Endothelial cell of hepatic sinusoid (primary cell): ENCODE measurements around the gene MYLK2.
"Not testable (repeated sequence)": the region's sequence is repeated elsewhere in the genome, so short reads cannot be mapped to it uniquely, and the experiment has no call there.

Experiments
- in situ Hi-C: cut with HindIII; loops from 2 replicates; pipeline ENCODE4 v1.10.0; 2017; ENCODE audit warnings: low sequenced_read_pairs

Gene MYLK2

DNA sequence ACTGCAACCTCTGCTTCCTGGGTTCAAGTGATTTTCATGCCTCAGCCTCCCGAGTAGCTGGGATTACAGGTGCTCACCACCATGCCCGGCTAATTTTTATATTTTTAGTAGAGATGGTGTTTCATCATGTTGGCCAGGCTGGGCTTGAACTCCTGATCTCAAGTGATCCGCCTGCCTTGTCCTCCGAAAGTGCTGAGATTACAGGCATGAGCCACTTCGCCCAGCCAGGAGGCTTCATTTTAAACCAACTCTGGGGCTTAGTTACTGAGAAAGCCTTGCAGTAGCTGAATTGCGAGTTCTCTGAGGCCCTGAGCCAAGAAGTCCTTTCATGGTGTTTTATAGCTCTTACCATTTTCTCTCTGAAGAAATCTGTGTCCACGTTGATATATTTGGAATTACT, 5.0 kb upstream of the MYLK2 start:
- in situ Hi-C loops = loop anchor here (5.0 to 10.0 kb wide), 2 partner anchors 108 to 401 kb away; no protein-coding TSS in a partner anchor

DNA sequence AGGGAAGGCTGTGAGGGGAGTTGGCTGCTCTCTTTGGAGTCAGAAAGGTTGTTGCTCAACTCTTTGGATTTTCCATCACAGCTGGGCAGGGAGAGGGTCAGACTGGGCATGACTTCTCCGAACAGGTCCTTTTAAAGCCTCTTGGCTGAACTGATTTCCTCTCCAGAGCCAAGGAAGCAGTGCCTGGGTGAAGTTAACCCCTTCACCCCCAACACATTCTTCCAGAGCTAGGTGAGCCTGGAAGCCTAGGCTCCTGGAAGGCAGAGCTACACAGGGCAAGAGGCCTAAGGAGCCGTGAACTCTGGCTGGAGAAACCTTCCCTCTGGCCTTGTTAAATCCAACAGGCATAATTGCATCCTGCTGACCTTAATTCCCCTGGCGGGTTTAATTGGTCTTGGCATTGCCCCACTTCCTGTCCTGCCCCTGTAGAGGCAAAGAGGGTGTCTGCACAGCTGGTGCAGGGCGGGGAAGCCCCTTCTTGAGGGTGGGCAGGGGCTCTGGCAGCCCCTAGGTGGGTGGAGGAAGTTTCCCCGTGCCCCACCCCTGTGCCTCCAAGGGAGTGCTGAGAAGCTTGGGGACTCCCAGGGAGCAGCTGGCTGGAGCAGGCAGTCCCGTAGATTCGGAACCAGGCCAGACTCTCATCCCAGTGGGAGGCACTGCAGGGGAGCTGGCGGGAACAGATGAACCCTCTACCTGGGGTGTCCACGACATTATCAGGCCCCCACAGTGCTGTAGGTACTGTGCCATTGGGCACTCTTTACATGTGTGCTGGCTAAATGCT, 3.6 kb upstream of the MYLK2 start:
- in situ Hi-C loops = loop anchor here (5.0 to 10.0 kb wide), 2 partner anchors 127 to 399 kb away; no protein-coding TSS in a partner anchor

DNA sequence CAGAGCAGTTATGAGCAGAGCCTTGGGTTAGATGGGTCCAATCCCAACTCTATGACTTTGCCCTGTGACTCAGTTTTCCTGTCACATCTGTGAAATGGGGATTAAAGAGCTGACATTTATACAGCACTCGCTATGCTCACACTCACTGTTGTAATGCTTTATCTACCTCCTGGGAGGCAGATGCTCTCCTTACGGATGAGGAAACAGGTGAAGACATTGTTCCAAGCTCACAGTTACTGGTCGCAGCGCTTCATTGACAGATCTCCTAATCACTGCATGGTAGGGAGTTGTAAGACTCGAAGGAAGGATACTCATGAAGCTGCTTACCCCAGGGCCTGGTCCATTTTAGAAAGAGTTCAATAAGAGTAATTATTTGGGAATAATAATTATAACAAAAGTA, 2.9 kb upstream of the MYLK2 start:
- in situ Hi-C loops = loop anchor here (5.0 to 10.0 kb wide), 2 partner anchors 126 to 399 kb away; no protein-coding TSS in a partner anchor

DNA sequence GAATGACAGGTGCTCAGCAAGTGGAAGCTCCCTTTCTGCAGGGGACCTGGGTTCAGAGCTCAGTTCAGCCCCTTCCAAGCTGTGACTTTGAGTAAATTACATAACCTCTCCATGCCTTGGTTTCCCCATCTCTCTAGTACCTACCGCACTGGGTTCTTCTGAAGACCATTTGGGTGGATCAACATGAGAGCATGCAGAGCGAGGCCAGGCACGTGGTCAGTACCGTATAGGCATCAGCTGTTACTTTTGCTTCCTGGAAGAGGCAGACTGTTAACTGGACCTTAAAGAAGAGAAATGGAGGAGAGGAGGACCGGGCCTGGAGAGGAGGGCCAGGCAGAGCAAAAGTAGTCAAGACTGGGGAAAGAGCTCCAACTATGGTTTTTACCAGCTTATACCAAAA, 1.7 kb upstream of the MYLK2 start:
- in situ Hi-C loops = loop anchor here (5.0 to 10.0 kb wide), 2 partner anchors 125 to 397 kb away; no protein-coding TSS in a partner anchor

DNA sequence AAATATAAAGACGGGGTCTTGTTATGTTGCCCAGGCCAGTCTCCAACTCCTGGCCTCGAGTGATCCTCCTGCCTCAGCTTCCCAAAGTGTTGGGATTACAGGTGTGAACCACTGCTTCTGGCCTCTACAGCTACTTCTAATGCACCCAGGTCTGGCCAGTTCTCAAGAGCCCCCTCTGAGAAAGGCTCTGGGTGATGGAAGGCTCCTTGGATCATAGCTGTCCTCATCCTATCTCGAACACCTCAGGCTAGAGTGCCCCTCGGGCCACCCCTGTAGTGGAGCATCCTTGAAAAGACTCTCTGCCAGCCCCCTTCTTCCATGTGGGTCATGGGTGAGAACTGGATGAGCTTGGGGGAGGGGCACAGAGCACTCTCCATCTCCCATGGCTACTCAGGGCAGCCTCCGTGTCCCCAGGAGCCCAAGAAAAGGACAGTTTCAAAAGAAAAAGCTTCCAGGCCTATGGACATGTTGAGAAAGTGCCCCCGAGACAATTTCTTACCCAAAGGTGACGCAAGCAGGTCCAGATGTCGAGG, 714 bp upstream of the MYLK2 start:
- in situ Hi-C loops = loop anchor here (5.0 to 10.0 kb wide), 2 partner anchors 124 to 396 kb away; no protein-coding TSS in a partner anchor

DNA sequence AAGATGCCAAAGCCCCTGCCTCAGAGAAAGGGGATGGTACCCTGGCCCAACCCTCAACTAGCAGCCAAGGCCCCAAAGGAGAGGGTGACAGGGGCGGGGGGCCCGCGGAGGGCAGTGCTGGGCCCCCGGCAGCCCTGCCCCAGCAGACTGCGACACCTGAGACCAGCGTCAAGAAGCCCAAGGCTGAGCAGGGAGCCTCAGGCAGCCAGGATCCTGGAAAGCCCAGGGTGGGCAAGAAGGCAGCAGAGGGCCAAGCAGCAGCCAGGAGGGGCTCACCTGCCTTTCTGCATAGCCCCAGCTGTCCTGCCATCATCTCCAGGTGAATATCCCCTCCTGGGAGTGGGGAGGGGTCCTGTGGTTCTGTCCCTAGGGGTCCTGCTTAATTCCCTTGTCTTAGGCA, 1.1 kb downstream of the MYLK2 start:
- in situ Hi-C loops = no loop called here

DNA sequence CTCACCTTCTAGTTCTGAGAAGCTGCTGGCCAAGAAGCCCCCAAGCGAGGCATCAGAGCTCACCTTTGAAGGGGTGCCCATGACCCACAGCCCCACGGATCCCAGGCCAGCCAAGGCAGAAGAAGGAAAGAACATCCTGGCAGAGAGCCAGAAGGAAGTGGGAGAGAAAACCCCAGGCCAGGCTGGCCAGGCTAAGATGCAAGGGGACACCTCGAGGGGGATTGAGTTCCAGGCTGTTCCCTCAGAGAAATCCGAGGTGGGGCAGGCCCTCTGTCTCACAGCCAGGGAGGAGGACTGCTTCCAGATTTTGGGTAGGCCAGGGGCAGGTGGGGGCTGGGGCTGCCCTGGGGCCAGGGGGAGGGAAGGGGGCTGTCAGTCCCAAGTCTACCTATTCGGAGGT, 2.3 kb downstream of the MYLK2 start:
- in situ Hi-C loops = no loop called here

DNA sequence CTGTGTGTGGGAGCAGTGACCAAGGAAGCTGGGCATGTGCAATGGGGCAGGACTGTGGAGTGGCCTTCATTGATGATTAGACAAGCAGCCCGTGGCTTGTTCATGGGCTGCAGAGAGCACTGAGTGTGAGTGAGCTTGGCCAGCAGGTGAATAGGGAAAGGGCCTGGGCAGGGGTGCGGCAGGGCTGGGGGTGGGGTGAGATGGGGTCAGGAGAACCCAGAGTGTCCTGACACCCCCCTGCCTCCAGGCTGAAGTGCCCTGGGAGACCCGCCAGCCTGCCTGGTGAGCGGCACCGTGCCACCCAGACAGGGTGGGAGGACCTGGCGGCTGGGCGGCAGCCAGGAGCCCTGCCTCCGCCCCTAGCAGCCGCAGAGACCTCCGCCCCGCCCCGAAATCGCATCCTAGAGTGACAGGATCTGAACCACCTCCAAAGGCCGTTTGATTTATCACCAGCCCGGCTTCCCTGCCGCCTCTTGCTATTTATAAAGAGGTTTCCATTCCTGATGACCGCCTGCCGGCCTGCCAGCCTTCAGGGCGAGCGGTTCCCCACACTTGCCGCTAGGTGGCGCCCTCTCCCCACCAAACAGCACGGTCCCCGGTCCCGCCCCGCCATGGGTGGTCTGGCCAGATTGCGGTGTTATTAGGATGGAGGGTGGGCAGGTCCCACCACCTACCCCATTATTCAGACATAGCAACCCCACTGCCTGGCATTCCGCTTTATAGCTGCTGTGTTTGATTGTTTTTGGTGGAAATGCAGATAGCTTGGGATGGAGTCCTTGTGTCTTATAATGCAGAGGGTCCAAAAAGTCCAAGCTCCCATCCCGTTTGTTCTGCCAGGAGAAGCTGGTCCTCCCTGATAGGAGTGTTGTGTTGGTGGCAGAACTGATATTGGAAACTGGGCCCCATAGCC, 3.5 kb downstream of the MYLK2 start:
- in situ Hi-C loops = no loop called here

DNA sequence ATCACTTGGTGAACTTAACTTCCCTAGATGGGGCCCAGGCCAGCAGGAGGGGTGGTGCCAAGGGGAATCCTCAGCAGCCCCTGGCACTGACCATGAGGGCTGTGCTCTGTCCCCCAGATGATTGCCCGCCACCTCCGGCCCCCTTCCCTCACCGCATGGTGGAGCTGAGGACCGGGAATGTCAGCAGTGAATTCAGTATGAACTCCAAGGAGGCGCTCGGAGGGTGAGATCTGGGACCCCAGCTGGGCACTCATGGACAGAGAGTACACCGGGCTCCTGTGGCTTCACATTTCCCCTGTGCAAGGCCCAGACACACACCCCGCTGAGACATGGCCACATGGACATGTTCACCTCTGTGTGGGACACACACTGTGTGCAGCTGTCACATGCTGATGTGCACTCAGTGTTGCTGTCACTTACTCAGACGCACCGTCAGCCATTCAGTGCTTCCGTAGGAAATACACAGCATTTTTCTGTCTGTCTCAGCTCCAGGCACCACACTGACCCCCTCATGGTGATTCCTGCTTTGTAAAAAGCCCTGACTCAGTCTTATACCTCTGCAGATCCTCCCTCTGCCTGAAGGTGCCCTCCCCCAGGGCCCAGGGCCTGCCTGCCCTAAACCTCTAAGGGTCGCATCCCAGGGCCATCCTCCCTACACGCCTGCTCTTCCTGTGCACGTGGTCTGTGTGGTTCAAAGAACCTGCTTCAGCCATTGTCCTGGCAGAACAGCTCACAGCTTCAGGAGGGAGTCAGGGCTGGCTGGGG, 4.4 kb downstream of the MYLK2 start:
- in situ Hi-C loops = no loop called here

DNA sequence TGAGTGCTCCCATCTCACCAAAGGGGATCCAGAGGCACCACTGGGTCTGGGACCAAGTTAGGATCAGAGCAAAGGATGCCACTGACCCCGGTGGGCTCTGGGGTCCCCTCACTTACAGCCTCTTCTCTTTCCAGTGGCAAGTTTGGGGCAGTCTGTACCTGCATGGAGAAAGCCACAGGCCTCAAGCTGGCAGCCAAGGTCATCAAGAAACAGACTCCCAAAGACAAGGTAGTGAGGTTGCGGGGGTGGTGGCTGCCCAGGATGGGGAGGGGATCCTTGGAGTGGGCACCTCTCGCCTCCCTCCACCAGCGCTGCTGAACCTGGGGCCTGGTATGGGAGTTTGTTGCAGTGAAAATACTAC, 4.9 kb downstream of the MYLK2 start:
- in situ Hi-C loops = no loop called here

DNA sequence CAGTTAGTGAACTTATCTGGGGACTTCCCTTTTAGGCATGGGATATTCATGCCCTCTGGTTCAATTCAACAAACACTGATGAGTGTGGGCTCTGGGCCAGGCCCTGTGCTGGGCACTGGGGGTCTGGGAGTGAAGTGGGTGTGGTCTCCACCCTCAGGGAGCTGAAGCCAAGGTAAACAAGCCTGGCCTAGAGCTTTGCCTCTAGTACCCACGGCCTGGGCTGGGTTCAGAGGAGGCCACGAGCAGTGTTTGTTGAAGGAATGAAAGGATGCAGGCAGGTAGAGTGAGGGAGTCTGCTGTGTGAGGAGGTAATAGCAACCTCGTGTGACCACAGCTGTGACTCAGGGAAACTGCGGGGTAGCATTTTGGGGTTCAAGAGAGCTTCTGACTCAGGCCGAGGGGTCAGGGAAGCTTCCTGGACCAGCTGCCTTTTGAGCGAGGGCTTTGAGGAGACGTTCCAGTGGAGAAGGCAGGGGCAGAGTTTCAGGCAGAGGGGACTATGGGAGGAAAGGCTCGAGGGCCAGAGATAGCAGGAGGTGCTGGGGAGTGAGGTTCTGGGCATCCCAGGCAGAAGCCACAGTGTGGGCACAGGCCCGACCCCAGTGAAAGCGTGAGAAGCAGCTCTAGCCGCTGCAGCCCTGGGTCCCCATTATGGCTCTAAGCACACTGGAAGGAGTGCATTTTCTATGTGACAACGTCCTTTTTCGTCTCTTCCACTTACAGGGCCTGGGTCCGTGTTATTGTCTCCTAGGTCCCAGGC, 5.6 kb downstream of the MYLK2 start:
- in situ Hi-C loops = no loop called here

DNA sequence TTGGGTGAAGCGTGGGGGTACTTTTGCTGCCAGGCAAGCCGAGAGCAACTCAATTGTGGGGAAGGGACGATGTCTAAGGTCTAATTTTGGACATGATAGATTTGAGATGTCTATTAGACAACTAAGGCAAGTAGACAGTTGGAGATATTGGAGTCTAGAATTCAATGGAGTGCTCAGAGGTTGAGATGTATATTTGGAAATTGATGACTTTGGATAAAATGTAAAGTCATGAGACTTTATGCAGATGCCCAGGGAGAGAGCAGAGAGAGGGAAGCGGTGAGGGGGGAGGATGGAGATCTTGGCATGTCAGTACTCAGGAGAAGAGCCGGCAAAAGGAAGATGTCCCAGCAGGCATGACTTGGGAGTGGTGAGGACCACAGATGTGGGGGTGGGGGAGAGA, 6.9 kb downstream of the MYLK2 start:
- in situ Hi-C loops = no loop called here

DNA sequence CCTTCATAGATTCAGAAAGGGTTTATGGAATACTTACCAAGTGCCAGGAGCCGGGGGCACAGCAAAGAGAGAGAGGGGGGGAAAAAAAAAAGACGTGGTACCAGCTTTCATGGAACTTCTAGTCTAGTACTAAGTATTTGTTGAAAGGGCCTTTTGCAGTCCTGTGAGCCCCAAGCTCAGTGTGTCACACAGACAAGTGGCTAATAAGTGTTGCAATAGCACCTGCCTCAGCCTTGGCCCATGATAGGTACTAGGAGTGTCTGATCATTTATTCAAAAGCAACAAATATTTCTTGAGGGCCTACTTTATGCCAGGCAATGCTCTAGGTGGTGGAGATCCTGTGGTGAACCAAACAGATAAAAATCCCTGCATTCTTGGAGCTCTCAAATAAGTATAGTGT, 7.9 kb downstream of the MYLK2 start:
- in situ Hi-C loops = no loop called here

DNA sequence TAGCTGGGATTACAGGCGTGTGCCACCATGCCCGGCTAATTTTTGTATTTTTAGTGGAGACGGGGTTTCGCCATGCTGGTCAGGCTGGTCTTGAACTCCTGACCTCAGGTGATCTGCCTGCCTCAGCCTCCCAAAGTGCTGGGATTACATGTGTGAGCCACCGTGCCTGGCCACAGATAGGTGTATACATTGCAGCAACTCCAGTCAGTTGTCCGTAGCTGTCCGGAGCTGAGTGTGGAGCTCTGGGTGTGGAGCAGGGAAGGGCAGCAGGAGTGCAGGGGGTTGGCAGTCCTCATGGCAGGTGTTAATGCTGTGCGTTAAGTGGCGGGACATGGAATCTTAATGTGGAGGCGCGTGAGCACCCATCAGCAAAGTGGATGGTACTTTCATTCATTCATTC, 8.9 kb downstream of the MYLK2 start:
- in situ Hi-C loops = not testable (repeated sequence)

DNA sequence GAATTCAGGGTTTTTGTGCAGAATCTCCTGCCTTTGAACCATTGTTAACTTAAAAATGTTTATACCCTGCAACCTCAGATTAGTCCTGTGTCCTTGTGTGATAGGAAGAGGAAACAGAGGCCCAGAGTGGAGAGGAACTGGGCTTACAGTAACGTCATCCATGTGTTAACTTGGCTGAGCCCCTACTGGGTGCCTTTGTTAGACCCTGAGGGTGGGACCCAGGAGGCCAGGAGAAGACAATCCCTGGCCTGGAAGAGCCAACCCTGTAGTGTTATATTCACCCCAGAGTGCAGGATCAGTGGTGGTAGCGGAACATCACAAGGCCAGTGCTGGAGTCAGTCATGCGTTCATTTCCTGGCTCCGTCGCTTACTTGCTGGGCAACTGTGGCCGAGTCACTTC, 10.6 kb downstream of the MYLK2 start:
- in situ Hi-C loops = no loop called here

DNA sequence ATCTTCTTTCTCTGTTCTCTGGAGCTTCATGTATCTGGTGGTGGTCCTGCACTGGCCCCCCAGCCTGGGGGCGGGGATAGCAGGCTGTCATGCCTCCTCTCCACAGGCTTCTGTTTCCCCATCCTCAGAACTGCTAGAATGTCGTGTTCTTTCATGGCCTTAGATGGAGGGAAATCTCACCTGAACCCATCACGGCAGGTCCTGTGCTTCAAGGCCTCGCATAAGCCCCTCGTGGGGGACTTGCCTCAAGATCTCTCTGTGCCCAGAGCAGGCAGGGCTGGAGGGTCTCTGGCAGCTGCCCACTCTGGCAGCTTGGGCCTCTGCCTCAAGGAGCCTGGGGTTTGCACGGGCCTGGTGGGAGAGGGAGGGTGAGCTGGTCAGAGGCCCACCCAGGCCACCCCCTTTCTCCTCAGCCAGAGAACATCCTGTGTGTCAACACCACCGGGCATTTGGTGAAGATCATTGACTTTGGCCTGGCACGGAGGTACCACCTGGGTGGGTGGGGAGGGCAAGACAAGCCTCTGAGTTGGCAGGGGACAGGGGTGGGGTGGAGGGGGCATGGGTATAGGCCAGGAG, 11.3 kb downstream of the MYLK2 start:
- in situ Hi-C loops = no loop called here

DNA sequence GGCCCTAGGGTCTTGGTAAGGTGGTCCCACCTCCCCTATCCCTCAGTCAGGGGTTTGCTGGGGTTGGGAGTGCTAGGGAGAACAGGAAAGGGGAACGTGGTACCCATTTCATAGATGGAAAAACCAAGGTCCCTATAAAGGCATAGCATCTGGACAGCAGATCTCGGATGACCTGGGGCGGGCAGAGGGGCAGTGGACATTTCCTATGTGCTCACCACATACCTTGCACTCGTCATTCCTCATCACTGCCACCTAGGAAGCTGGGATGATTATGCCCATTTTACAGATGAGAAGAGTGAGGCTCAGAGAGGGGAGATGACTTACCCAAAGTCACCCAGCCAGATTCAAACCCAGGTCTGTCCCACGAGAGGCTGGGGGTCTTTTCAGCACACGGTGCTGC, 12.1 kb downstream of the MYLK2 start:
- in situ Hi-C loops = no loop called here

DNA sequence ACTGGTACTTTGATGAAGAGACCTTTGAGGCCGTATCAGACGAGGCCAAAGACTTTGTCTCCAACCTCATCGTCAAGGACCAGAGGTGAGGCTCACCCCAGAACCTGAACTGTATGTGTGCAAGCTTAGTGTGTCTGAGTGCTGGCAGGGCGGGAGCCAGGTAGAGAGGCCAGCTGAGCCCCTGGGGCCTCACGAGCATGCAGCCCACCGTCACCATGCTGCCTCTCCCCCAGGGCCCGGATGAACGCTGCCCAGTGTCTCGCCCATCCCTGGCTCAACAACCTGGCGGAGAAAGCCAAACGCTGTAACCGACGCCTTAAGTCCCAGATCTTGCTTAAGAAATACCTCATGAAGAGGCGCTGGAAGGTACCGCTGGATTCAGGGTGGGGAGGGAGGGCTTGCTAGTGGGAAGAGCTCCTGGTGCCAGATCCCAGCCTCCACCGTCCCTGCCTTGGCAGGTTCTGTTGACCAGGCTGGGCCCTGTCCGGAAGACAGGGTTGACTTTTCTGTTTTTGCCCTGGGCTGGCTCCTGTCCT, 12.7 kb downstream of the MYLK2 start:
- in situ Hi-C loops = no loop called here

DNA sequence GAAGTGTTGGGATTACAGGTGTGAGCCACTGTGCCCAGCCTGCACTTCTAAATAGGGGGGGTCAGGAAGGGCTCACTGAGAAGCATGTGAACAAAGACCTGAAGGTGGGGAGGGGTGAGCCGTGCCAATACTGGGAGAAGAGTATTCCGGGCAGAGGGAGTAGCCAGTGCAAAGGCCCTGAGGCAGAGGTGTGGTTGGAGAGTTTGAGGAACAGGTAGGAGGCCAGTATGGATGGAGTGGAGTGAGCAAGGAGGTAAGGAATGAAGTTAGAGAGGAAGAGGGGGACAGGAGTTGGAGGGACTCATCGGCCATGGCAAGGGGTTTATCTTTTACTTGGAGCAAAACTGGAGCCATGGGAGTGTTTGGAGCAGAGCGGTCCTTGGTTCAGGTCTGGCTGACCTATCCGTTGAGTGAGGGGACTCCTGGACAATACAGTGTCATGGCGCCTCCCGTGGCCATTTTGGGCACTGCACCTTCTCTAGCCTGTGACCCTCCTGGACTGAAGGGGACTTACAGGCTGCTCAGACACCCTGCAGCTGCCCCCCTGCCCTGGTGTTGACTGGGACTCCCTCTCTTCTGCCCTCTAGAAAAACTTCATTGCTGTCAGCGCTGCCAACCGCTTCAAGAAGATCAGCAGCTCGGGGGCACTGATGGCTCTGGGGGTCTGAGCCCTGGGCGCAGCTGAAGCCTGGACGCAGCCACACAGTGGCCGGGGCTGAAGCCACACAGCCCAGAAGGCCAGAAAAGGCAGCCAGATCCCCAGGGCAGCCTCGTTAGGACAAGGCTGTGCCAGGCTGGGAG, 14.2 kb downstream of the MYLK2 start:
- in situ Hi-C loops = no loop called here
